GM04503 (cell line): Measurements from ENCODE around the gene TMBIM4.
"Not testable (repeated sequence)": the region's sequence is repeated elsewhere in the genome, so short reads cannot be mapped to it uniquely, and the experiment has no call there.

Source experiments
- DNase-seq: peaks from one replicate; pipeline ENCODE4 v3.0.0-alpha.2; 2012; ENCODE audit warnings: low read depth

TMBIM4 gene, protein sequence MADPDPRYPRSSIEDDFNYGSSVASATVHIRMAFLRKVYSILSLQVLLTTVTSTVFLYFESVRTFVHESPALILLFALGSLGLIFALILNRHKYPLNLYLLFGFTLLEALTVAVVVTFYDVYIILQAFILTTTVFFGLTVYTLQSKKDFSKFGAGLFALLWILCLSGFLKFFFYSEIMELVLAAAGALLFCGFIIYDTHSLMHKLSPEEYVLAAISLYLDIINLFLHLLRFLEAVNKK

DNA sequence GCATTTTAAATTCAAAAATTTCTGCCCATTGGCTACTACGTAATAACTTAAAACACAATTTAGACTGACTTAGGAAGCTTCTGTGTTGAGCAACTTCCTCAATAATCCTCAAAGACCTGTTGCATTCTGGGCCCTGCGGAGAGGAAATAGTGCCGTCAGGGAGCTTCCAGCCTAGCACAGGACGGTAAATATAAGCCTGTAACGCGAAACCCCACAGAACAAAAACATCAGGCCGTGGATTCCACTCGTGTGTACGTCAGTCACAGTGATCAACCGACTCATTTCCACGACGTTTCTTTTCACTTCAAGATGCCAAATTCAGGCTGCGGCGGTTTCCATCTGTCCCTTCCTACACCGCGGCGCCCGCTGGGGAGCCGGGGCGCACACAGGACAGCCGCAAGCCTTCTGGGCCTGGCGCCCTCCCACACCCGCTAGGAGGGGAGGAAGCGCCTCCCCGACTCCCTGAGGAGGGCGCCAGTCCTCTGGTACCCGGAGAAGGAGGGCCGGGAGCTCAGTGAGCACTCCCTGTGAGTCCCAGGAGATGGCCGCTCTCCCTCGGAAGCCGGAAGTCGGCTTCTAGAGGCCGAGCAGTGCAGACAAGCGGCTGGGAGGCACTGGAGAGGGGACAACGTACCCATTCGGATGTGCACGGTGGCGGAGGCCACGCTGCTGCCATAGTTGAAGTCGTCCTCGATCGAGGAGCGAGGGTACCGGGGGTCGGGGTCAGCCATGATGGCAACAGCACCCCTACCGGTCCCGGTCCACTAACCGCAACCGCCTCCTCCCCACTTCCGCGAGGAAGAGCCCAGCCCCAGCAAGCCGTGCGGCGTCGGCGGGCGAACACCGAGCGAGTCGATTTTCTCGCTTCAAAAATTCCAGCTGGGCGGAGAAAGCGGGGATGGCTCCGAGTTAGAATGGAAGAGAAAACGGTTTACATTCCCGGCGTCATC is at the start of gene TMBIM4:
Gene TMBIM4 (minus strand): TSS at position 776 of the 950 bp plus-strand sequence. CDS start 45 bp downstream, at position 731.
- peak; percentile 85 for DNase-seq

DNA sequence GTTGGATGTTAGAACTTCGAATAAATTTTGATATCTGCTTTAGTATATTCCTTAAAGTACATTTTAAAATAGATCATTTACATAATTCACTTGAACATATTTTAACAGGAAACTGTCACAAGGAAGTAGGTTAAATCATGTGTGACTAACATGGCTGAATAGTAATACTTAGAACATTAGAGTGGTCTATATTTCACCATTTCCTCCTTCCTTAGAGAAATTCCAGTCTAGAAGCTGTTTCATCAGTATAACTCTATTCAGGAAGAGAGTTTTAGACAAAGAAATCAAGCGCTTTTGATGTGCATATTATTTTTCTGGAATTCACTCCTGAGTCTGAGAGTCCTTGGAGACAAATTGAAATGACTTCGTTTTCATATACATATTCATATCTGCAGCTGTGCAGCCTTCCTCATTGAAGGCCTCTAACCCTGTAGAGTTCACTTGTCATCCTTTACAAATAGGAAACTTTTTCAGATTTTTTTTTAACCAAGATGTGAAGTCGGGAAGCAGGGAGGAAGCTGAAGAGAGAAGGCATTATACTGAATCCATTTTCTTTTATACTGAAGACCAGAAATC is 47.6 kb upstream of the TMBIM4 start:
- DNase-seq: no peak

DNA sequence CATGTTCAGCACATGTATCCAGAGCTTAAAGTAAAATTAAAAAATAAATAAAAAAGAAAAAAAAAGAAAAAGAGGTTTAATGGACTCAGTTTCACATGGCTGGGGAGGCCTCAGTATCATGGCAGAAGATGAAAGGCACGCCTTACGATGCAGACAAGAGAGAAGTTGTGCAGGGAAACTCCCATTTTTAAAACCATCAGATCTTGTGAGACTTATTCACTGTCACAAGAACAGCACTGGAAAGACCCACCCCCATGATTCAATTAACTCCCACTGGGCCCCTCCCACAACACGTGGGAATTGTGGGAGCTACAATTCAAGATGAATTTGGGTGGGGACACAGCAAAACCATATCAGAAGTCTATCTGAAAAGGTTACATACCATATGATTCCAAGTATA is 43.2 kb upstream of the TMBIM4 start:
- not testable (repeated sequence) for DNase-seq

DNA sequence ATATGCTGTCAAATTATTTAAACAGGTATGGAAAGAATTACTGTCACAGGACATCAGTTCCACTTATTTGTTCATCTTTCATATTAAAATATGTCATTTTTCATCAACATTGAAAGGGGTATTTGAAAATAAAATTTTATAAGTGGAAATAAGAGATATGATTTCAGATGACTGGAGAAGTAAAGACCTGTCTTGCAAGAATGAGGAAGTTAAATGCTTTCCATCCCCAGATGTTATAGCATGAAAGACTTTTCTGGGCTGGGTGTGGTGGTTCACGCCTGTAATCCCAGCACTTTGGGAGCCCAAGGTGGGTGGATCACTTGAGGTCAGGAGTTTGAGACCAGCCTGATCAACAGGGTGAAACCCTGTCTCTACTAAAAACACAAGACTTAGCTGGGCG is 41.8 kb upstream of the TMBIM4 start:
- not testable (repeated sequence) for DNase-seq

DNA sequence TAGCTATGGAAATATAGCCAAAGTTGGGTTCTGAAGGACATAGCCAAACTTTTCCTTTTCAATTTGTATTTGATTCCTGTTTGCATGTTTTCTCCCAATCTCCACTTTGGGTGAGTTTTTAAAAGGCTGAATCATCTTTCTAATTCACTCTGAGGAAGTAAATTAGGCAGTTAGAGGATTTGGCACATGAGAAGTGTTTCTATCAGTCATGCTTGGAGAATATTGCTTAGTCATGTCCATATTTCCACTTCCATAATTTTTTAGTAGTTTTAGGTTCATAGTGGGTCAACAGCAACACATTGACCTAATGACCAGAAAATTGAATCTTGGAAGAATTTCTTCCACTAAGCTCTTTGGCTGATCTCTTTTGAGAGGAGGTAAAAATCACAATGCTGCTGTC is 41.0 kb upstream of the TMBIM4 start:
- DNase-seq: no peak

DNA sequence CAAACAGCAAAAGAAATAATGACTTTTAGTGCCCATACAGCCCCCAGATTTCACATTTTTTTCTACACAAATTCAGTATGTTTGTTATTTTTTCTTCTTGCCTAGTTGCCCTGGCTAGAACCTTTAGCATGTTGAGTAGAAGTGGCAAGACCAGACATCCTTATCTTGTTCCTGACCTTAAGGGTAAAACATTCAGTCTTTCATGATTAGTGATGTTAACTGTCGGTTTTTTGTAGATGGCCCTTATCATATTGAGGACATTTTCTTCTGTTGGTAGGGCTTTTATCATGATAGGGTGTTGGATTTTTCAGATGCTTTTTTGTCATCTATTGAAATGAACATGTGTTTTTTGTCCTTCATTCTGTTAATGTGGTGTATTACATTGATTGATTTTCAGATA is 36.3 kb upstream of the TMBIM4 start:
- DNase-seq: no peak

DNA sequence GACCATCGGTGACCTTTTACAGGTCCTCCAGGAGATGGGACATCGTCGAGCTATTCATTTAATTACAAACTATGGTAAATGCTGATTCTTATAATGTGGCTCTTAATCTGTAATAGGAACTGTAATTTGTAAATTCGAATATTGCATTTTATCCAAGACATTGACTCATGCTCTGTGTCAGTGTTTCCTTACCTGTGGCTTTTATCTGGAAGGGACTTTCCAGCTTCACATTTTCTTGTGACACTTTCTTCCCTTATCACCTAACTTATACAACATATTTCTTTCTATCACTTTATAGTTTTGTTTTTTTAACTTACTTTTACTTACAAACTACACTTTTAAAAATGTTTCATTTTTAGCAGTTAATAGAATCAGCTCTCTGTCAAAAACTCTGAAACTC is 34.0 kb upstream of the TMBIM4 start:
- DNase-seq: no peak

DNA sequence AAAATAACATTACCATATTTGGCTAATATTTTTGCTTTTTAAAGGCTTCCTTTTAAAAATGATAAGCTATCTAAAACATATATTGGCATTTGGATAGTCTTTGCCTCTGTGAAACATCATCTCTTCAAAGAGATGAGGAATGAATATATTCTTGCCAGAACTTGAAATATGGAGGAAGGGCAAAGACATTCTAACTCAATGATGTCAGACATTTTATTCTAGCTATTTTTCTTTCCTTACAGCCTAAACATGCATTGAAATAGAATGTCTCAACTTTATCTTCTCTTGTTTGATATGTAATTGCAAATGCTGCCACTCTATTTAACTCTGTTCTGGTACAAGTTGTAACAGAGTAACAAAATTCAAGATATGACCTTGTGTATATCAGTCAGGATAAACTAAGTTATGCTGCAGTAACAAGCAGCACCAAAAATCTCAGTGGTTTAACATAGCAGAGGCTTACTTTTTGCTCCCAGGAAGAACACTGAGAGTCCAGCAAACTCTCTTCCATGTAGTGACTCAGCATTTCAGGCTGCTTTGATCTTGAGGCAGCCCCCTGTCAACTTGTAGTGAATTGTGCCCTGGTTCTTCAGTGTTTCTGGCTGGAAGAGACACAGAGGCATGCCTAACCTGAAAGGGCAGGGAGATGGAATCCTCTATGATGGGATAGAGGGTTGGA is 30.2 kb upstream of the TMBIM4 start:
- DNase-seq: no peak

DNA sequence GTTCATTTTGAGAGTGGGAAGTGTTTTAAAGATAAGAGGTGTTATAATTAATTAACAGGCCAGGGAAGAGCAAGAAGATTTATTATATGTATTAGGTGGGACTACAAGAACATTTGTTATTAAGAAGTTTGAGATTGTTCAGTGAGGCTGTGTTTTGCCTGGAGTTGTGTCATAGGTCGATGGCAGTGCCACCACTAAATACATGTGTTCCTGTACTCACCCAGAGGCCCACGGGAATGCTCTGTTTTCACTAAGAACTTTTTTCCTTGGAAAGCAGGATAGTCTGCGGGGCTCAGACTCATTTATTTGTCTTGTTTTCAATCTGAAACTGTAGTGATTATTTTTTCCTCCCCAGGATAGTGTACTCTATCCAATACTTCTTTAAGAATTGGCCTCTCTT is 29.3 kb upstream of the TMBIM4 start:
- no peak for DNase-seq

DNA sequence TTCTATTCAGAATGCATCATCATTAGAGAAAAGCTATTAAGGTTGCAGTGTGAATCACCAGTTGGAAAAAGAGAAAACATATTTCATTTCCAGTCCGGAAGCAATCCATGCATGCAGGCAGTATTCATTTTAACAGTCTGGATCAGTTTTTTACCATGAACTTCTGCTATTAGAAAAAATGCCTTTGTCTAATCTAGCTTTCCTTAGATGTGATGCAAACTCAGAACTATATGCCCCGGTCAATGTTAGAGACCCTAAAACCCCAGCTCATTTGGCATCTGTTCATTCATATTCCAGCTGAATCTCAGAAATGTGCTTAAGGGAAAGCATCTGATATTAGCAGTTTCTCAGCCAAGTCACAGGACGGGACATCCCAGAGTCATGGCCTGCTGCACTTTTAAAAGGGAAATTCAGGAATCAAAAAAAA is 27.7 kb upstream of the TMBIM4 start:
- no peak for DNase-seq

DNA sequence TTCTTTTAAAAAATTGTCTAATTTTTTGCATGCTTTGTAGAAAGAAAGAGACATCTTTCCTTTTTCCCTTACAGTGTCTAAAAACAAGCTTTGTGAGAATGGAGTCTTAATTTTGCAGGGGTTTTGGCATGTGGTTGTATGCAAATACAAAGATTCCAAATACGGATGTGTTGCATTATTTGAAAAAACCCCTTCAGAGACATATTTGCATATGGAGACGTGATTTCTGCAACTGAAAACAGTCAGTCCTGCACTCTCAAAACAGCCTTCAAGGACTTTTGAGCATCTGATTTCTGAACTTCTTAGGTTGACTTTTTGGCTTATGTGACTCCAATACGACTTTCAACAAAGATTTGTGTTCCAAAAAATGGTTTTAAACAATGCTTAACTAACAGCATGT is 27.0 kb upstream of the TMBIM4 start:
- no peak for DNase-seq

DNA sequence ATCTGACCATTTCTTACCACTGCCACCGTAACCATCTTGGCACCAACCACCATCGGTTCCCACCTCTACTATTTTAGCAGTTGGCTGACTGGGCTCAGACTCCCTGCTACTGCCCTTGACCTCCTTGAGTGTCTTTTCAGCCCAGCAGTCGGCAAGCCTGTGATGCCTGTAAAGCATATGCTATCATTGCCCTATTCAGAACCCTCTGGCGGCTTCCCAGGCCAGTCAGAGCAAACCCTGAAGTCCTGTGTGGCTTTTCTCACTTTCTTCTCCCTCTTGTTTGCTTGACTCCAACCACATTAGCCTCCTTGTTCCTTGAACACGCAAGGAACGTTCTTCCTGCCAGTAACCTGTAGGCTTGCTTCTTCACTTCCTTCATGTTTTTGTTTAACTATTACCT is 25.4 kb upstream of the TMBIM4 start:
- no peak for DNase-seq

DNA sequence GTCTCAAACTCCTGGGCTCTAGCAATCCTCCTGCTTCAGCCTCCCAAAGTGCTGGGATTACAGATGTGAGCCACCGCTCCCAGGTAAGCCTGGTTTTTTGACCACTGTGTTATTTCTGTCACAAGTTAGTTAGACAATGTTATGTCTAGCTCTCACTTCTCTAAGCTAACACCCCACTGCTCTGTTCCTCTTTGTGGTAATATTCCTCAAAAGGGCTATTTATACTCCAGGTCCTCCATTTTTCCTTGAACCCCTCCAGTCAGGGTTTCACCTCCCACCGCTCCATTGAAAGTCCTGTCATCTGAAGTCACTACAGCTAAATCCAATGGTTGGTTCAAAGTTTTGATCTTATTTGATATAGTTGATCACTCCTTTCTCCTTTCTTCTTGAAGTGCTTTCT is 24.3 kb upstream of the TMBIM4 start:
- DNase-seq: no peak

DNA sequence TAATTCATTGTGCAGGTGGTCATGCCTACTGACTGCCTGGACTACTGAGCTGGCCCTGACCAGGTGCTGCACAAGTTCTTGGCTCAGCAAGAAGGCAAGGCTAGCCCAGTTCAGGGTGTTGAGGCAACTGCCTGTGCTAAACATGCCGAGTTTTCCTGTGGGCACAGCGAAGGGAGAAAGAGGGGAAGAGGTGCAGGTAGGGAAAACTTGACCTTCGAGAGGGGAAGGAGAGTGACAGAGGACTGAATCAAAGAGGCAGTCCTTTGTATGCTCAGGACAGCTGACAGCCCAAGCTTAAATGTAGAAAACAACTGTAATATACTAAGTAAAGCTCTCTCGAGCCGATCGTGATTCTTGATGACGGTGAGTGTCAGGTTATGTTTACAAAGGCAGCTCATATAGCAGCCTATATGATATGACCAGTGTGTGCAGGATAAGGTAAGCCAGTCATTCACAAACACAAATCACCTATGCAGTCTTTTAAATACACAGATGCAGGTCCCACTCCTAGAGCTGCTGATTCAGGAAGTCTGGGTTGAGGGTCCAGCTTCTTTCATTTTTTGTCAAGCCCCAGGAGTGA is 21.8 kb upstream of the TMBIM4 start:
- DNase-seq: no peak

DNA sequence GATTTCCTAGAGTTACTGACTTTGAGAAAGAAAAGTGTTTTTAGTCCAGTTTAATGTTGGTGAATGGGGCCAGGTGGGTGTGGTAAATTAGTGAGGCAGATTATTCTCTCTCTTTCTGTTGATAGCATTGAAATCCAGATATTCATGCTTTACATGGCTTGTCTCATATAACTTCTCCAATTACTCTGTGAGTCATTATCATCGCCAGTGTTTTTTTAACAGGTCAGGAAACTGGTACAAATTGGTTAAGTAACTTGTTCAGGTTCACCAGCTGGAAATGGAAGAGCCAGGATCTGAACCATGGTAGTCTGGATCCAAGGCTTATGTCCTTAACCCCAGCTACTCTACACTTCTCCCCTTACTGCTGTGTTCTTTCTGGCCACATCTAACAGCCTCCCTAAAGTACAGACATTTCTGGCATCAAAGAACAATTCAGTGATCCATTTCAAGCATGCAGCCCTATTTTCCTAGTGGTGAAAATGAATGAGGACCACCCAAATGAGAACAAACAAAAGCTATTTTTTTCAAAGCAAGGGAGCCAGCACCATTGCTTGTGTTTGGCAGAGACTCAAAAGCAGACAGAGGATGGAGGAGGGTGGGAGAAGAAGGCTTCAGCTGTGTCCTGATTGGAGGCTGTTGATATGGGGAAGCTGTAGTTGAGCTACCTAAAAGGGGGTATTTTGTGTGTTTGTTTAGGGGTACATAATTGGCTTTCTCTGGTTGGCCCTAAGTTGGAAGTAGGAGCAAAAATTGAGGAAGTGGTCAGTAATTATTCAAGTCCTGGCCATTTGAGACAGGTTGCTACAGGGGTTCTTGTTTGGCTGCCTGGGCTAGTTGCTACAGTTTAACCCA is 20.9 kb upstream of the TMBIM4 start:
- no peak for DNase-seq

DNA sequence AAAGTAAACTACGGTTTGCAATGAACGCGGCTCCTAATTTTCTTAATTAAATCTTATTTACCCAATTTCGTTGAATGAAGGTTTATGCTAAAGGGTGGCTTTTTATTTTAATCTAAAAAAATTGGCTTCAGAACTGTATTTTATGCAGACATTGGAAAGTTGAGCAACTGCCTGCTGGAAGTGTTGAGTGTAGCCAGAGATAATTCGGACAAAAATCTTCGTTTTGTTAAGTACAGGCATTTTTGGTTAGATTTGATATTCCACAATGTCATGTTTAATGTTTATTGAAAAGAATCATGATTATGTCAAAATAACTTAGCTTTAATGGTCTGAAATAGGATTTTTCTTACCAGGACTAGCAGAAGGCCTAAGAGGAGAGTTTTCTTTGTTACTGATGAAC is 20.1 kb upstream of the TMBIM4 start:
- no peak for DNase-seq

DNA sequence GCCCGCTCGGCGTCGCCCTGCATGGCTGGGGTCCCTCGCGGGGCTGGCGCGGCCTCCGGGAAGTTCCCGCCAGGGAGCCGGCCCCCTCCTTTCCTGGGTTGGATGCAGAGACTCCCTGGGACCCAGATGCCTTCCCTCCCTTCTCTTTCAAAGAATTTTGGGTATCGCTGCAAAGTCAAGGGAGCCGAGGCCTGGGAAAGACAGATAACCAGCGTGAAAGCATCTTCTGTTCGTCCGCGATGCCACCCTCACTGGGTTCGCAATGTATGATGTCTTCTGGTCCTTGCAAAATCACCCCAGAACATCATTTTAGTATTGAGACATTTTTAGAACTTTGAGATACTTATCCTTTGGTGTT is 19.7 kb upstream of the TMBIM4 start:
- DNase-seq: no peak

DNA sequence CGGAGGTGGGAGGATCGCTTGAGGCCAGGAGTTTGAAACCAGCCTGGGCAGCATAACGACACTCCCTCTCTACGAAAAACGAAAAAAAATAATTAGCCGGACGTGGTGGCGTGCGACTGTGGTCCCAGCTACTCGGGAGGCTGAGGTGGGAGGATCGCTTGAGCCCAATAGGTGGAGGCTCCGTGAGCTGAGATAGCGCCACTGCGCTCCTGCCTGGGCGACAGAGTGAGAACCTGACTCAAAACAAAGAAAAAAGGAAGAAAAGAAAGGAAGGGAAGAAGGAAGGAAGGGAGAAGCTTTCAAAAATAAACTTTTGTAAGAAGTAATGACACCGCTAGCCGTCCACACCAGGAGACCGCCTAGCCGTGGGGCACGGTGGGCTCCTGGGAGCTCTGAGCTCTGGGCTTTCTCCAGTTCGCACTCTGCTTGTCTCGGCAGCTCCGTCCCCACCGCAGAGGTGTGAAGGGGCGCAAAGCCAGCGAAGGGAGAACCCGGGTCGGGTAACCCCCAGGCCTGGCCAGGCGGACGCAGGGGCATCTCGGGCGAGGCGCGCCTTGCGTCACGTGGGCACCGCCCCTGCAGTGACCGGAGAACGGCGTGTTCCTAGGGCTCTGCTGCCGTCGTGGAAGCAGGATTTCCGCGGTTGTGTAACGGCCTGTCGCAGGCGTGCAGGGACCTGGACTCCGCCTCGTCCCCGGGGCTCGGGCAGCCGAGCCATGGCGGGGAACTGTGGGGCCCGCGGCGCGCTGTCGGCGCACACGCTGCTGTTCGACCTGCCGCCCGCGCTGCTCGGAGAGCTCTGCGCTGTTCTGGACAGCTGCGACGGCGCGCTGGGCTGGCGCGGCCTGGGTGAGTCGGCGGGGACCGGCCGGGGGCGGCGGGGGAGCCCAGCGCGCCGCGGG is 19.0 kb upstream of the TMBIM4 start, which contains the start of gene IRAK3:
Gene IRAK3 (plus strand): TSS at position 631 of the 902 bp plus-strand sequence. CDS start 86 bp downstream, at position 717.
- DNase-seq: no peak

DNA sequence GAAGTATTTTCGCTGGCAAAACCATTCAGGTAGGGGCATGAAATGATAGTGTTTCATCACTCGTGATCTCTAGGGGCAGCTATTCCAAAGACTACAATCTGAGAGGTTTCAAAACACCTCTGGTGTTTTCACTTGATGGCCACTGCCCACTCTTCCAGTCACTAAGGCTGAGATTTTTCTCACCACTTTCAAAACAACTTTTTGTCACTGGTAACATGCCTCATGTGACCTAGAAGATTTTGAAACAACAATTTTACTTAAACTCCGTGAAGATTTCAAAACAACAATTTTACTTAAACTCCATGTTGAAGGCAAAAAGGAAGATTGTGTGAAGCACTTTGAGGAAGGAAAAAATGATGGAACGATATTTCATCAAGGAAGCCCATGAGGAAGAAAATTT is 18.0 kb upstream of the TMBIM4 start:
- no peak for DNase-seq

DNA sequence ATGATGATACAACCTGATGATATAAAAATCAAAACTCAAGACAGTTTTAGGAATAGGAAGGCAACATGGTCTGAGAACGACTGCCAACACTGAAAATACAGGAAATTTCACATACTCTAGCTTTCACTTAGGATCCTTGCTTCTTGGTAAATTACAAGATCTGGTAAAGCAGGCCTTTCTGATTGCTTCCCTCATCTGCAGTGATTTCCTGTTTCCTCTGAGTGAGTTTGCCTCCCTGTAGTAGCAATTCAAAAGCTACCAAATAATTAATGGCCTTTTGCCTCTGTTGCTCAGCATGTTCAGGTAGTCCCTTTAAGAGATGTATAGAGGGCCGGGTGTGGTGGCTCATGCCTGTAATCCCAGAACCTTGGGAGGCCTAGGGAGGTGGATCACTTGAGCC is 17.2 kb upstream of the TMBIM4 start:
- DNase-seq: no peak
